Activated CD8-positive, alpha-beta memory T cell treated with anti-CD3 and anti-CD28 coated beads for 1 hour (primary cell): ENCODE results near the gene ZNF112.
"Not testable (repeated sequence)": the region's sequence is repeated elsewhere in the genome, so short reads cannot be mapped to it uniquely, and the experiment has no call there.

Experiments used
- DNase-seq, 2 donors: peaks; one replicate each; pipeline ENCODE4 v3.0.0-alpha.2; 2020; ENCODE audit warnings: low read depth in 1 of 2; ENCODE audit errors: extremely low read depth in 1 of 2

ZNF112 gene

DNA sequence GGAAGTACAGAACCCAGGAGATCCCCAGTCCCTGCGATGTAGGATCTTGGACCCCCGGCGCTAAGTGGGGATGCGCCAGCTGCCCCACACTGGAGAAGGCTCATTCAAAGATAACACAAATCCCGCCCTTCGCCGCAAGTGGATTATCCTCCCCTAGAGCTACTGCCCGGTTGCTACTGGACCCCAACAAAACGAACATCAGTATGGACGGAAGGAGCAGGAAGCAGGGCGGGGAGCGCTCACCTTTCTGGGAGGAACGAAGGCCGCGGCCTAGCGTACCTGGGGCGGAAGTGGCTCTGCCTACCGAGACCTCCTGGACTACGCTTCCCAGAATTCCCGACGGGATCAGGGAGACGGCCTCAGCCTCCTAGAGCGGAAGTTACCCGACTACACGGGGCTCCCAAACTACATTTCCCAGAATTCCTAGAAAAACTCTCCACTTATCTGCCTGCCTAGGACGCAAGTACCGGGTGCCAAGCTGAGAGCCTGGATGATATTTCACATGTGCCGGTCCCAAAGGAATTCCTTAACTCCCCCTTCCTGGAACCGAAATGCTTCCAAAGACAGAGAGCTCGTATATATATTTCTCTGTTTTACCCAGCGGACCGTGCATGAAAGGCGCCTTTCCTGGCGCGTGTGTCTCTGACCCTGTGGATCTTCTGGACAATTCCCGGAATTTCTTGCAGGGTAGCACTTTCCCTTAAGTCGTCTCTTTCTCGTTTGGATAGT, at the start of gene ZNF112:
ZNF112 (minus strand) TSS at position 298 of the 729 bp plus-strand sequence. CDS start 16,141 bp downstream, outside the sequence.
- DNase-seq = no peak

DNA sequence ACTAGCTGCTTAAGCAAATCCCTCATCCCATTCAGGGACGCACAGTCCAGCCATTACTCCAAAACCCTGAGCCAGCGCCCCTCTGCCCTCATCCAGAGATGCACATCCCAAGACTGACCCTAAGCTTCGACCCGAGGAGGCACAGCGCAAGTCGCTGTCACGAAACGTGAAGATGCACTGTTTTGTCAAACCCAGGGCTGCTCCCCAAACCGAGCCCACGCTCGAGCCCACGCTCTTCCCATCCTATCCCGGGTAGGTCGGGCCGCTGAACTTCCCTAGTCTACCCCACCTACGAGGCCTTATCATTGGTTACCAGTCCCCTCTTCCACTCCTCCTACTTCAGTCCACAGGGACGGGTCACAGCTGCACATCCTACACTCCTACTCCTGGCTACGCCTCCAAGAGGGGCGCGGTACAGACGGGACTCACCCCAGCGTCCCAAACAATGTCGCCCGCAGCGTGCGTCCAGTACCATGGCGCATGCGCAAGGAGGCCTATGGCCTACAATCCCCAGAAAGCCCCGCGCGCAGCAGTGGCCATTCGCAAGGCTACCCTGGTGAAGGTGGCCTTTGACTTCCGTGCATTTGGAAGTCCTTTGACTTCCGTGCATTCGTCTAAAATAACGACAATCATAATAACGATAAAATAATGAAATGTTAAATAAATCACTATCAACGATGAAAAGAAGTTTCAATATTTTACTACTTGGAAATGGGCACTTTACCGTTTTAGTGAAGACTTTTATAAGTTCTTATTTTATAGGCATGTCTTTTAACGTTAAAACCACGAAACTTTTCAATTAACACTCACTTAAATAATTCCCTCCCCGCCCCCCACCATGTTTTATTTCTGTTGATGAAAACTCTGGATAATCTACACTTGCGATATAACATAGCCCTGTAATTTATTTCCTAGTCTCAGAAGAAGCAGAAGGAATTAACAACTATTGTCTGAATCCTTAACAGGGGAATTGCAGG, 44.9 kb upstream of the ZNF112 start, which contains the start of gene ZNF285:
ZNF285 (minus strand) TSS at position 470 of the 977 bp plus-strand sequence. CDS start 4,395 bp downstream, outside the sequence.
- DNase-seq = peak; percentile 19 to 60

DNA sequence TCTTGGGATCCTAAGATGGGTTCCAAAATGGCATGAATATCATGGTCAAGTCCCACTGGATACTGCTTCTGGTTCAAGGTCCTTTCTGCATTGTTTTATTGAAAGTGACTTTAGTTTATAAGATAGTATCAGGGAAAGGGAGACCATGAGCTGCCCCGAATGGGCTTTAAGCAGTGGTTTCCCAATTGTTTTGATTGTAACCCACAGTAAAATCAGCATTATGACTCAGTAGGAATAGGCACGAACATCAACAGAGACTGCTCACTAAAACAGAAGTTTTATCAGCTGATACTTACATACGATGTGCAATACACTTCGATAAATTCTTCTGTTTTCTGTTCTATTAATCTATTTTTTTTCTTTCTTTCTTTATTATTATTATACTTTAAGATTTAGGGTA, 32.8 kb upstream of the ZNF112 start:
- DNase-seq = not testable (repeated sequence)

DNA sequence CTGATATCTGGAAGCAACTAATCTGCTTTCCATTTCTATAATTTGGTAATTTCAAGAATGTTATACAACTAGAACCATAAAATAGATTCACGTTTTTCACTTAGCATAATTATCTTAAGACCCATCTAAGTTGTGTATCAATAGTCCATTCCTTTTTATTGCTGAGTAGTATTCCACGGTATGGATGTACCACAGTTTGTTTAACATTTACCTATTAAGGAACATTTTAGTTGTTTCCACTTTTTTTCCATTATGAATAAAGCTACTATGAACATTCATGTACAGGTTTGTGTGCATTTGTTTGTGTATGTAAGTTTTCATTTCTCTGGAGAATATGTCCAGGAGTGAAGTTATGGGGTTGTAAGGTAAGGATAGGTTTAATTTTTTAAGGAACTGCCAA, 18.3 kb upstream of the ZNF112 start:
- no peak for DNase-seq

DNA sequence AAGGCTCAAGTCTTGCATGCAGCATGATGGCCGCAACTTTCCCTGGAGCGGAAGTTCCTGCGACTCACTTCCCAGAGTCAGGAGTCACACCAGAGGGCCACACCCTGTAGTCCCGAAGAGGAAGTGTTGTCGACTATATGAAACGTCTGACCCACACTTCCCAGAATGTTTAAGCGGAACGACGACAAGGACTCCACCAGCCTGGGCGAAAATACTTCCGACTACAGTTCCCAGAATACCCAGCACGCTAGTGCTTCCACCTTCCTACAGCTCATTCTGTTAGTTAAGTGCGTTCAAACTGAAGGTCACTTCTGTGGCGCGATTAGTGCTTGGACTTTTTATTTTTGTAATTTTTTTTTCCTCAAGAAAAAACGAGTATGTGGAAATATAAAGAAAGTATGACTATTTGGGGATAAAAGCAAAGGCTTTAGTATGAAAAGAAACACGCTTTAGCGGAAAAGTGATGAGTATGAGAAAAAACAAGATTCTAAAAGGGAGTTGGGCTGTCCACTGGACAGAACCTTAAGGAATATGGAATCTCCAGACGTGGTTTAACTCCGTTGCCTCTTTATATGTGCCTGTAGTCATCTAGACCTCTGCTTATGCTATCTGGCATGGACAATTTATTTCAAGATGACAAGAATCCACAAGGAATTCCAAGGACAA, 15.5 kb upstream of the ZNF112 start:
- DNase-seq = no peak

DNA sequence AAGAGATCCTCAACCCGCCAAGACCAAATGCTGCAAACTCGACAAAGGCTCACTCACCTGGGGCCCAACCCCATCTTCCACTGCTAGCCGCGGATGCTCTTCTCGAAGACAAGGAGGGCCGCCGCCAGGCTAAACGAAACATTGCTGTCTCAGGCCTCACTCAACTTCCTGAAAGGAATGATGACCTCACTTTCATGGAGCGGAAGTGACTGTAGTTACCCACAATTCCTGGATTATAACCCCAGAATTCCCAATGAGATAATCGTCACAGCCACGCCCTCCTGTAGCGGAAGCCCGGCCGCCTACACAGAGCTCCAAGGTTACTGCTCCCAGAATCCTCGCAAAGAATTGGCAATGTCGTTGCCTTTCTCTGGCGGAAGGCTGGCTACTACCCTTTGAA, 10.5 kb upstream of the ZNF112 start:
- no peak for DNase-seq

DNA sequence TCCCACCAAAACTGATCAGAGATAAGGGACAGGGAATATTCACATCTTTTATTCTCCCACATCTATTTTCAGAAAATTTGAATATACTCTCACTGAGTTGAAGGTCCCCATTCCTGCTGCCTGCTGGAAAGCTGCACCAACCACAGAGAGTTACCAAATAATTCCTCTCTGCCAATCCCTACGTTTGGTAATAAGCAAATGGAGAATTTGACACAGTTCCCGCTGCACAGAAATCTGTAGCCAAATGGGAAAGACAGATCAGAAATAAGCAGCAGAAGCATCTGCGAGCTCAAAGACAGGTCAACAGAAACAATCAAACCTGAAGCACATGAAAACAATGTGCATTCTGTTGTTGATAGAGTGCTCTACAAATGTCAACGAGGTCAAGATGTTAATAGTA, 9.9 kb downstream of the ZNF112 start:
- DNase-seq = no peak

DNA sequence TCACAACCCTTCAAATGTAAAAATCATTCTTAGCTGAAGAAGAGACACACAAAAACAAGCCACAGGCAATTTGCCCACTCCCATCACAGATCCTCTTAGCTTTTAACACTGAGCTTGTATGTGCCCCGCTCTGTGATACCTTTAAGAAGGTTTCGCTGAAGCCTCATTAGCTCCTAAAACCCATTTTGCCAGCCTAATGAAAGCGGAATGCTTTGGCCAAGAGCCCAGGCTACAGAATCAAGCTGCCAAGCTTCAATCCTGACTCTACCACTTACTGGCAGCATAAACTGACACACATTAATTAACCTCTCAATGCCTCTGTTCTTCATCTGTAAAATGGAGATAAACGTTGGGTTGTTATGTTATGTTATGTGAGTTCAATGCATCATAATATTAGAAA, 10.5 kb downstream of the ZNF112 start:
- DNase-seq = no peak

DNA sequence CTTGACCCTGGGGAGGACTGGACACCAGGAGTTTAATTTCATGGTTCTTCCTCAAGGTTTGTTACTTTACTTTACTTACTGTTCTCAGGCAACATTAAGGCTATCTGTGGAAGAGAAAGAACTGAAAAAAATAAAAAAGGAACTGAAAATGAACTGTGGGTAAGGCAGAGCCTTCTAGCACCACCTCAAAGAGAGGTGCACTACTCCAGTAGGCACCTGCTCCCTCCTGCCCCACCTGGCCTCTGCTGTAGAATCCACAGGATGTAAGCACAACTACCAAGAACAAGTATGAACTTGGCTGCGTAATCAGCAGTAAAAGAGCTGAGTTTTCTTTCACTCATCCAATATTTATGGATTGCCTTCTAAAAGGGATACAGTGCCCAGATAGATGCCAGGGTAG, 12.2 kb downstream of the ZNF112 start:
- DNase-seq = no peak

DNA sequence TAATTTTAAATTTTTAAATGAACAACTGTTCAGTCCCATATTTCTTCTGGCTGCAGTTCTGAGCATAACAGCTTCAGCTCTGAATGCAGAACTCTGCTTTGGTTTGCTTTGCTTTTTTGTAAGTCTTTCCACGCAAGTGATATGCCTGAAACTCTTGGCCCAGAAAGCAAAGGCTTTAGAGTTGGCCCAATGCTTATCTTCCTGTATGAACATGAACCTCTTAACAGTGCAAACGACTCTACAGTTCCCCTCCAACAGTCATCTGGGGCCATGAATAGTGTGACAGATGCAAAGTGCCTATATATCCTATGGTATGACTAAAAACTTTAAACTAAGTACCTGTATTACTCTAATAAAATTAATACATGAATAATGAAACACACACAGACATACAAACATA, 14.7 kb downstream of the ZNF112 start:
- no peak for DNase-seq

DNA sequence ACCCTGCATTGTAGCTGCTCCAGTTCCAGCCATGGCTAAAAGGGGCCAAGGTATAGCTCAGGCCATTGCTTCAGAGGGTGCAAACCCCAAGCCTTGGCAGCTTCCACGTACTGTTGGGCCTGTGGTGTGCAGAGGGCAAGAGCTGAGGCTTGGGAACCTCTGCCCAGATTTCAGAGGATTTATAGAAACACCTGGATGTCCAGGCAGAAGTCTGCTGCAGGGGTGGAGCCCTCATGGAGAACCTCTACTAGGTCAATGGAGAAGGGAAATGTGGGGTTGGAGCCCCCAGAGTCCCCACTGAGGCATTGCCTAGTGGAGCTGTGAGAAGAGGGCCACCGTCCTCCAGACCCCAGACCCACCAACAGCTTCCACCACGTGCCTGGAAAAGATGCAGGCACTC, 21.8 kb downstream of the ZNF112 start:
- DNase-seq = not testable (repeated sequence)

DNA sequence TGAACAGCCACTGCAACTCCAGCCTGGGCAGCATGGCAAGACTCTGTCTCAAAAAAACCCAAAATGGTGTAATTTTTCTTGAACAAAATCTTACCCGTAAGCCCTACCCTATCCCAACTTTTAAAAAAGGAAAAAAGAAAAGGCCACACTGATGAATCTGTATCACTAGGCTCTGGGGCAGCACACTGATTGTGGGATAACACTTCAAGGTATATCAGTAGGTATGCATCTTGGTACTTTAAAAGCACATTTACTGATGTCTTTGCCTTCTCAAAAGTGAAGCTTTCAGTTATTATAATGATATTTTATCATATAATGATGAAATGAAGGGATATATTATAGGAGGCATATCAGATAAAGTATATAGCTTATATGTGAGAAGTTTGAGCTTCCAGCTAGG, 24.3 kb downstream of the ZNF112 start:
- DNase-seq = no peak

DNA sequence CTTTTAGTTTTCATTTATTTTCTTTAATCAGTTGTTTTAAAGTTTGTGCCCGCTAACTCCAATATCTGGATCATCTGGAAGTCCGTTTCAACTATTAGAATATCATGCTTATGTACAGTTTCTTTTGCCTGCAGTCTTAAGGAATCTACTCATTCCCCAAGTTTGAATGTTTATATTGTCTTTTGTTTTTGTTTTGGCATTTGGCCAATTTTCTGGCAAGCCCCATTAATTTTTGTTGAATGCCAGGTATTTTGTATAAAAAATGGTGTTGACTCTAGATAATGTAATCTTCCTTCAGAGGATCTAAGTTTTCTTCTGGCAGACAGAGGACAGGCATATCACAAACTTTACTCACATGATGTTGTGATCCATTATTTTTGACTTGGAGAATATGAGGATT, 40.6 kb downstream of the ZNF112 start:
- no peak for DNase-seq

DNA sequence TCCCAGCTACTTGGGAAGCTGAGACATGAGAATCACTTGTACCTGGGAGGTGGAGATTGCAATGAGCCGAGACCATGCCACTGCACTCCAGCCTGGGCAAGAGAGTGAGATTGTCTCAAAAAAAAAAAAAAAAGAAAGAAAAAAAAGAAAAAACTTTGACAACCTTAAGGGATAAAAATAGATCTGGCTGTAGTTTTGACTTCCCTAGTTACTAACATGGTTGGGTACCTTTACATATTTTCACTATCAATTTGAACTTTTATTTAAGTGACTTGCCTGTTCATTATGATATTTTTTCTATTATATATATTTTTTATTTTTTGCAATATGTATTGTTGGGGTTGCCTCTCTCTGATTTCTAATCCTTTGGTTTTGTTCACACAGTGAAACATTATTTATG, 43.2 kb downstream of the ZNF112 start:
- DNase-seq = no peak

DNA sequence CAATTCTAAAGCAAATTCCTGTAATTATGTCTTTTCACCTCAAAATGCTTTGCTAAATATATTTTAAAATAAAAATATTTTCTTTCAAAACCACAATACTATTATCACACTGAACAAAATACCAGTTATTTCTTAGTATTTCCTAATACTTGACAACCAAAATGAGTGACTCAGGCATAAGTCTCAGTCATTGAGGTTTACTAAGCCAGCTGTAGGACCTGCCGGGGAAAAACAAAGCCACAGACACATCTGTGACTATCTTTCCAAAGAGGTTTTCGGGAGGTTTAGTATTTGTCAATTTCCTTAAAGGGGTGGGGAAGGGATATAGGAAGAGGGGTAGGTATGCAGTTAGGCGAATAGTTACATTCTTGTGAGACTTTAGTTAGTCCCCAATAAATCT, 48.5 kb downstream of the ZNF112 start:
- DNase-seq = no peak

DNA sequence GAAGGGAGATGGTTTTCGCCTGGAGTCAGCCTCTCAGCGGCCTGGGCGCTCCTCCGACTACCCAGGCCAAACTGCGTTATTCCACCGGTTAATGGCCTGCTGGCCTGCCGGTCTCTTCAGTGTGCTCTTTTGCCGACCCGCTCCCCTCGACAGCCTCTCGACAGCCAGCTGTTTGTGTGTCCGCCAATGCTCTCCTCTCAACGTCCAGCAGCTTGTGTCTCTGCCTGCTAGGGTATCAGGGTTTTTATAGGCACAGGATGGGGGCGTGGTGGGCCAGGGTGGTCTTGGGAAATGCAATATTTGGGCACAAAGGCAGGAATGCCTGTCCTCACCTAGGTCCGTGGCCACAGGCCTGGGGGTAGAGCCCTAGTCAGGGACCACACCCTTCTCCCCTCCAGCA, 50.2 kb downstream of the ZNF112 start:
- DNase-seq = no peak

DNA sequence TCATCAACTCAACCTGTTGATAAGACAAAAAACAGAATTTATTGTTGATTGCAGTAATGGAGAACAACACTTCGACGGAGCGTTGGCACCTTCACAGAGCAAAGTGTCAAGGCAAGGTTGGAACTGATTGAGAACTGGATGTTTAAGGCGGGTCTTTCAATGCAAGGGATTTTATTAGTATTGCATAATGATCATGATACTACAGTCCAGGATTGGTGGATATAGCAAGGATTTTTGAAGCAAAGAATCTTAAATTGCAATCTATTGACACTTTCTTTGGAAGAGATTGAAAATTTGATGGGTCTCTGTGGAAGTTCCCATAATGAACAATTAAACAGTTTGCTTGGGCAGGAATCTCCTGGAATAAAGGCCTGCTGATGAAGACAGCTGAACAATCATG, 51.0 kb downstream of the ZNF112 start:
- DNase-seq = no peak

DNA sequence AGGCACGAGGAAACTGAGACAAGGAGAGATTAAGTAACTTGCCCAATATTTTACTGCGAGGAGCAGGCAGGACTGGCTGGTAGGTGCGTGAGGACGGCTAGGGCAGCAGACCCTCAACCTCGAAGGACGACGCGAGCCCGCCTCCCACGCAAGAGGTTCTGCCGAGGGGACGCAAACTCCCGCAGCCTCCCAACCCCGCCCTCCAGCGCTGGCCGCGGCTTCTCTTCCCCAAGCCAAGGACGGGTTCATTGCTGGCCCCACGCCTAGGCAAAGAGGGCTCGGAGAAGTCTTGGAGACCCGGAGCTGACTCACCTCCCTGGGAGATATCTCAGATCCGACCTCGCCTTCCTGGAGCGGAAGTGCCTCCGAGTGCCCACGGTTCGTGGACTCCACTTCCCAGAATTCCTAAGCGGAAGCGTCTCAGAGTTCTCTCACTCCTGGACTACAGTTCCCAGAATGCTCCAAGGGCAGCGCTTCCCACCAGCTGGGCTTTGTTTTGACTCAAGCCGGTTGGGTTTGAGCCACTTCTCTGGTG, 51.8 kb downstream of the ZNF112 start, which contains the start of gene ZNF235:
ZNF235 (minus strand) TSS at position 367 of the 535 bp plus-strand sequence. CDS start 1,621 bp downstream, outside the sequence.
- peak; percentile 21 to 44 for DNase-seq

DNA sequence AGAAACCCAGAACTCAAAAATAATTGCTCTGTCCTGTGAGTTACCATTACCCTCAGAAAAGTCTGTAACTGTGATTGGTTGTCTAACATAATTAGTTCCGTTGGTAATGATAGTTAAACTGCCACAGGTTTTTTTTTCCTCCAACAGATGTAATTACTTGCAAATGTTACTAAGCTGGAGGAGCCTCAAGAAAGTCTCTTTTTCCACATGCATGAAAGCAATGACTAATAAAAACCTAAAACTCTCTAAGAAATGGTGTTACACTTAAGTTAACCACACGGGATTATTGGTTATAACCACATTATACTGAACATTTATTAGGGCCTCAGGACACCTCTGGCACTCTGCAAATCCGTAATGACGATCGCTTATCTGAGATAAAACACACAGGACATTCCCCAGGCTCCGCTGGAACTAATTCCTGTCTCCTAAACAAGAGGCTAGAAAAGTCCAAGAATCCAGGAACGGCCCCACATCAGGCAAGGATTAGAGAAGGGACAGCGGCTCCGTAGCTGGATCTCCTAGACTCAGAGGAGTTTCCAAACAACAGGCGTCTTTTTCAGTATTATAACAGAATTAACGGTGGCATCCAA, 52.4 kb downstream of the ZNF112 start:
- no peak for DNase-seq

DNA sequence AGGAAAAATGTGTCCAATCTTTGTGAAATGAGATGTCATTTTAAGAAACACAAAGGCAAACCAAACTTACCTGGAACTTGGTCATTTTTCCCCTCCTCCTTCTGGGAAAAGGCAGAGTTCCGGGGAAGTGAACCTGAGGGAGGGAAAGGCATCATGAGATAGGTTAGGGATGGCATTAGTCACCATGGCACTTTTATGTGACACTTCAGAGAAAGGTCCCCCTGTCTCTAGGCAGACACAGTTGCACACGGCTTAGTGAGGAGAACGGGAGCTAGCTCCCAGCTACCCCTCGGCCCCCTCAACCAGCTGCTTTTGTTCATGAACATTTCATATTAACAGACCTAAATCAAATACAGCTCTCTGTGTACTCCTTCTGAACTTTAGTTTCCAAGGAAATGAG, 53.2 kb downstream of the ZNF112 start:
- DNase-seq = no peak
